GM23338 (cell line): Measurements from ENCODE around the gene OR12D2. TPM values are rescaled to one million over a fixed set of nuclear protein-coding genes. Genes with fewer than 3 reads are reported as not detected.
A peak's percentile ranks its signal among the peaks of the same experiment; 100 is the strongest.
"Not testable (repeated sequence)": the region's sequence is repeated elsewhere in the genome, so short reads cannot be mapped to it uniquely, and the experiment has no call there.

ENCODE experiments used
- ATAC-seq: fragments of 200-7000 bp; cut with Tn5 transposase; 3 replicates; pipeline ENCODE4 v1.9.1; 2020
- DNase-seq: peaks from one replicate; pipeline ENCODE4 v3.0.0-alpha.2; 2015; ENCODE audit warnings: low spot score
- H2AFZ ChIP-seq: fragments of 200-600 bp; sonication (generic); 2 replicates; pipeline ENCODE4 v1.8.0; 2016; ENCODE audit warnings: antibody characterized with exemption, mild to moderate bottlenecking, moderate library complexity
- H3F3A ChIP-seq: fragments of 200-600 bp; sonication (generic); replicated peaks from 2 replicates; pipeline ENCODE4 v1.8.0; 2017; ENCODE audit warnings: antibody characterized with exemption, mixed run types, low read depth
- H3K27ac ChIP-seq: fragments of 200-600 bp; sonication (generic); 2 replicates; pipeline ENCODE4 v1.6.1; 2016; ENCODE audit warnings: low read depth
- H3K27me3 ChIP-seq: fragments of 200-600 bp; sonication (generic); 2 replicates; pipeline ENCODE4 v1.8.0; 2016; ENCODE audit warnings: mild to moderate bottlenecking, mixed run types, moderate library complexity; ENCODE audit not compliant: insufficient read depth
- H3K36me3 ChIP-seq: fragments of 200-600 bp; sonication (generic); 2 replicates; pipeline ENCODE4 v1.8.0; 2016; ENCODE audit warnings: mild to moderate bottlenecking; ENCODE audit not compliant: insufficient read depth
- H3K4me1 ChIP-seq: fragments of 200-600 bp; sonication (generic); 2 replicates; pipeline ENCODE4 v1.8.0; 2016; ENCODE audit warnings: mild to moderate bottlenecking, moderate library complexity; ENCODE audit not compliant: insufficient read depth
- H3K4me2 ChIP-seq: fragments of 200-600 bp; sonication (generic); 2 replicates; pipeline ENCODE4 v1.7.1; 2017; ENCODE audit warnings: mixed run types
- H3K4me3 ChIP-seq: fragments of 200-600 bp; sonication (generic); 2 replicates; pipeline ENCODE4 v1.6.1; 2016; ENCODE audit warnings: mixed run types
- H3K79me2 ChIP-seq: fragments of 200-600 bp; sonication (generic); replicated peaks from 2 replicates; pipeline ENCODE4 v1.8.0; 2017; ENCODE audit warnings: mild to moderate bottlenecking; ENCODE audit not compliant: insufficient read depth
- H3K9me2 ChIP-seq: fragments of 200-600 bp; sonication (generic); 2 replicates; pipeline ENCODE4 v1.8.0; 2017; ENCODE audit not compliant: insufficient read depth
- H4K20me1 ChIP-seq: fragments of 200-600 bp; sonication (generic); replicated peaks from 2 replicates; pipeline ENCODE4 v1.8.0; 2017; ENCODE audit warnings: mild to moderate bottlenecking; ENCODE audit not compliant: insufficient read depth
- H3K27ac Mint-ChIP-seq: 2 replicates; pipeline ENCODE4 v1.8.0; 2020; ENCODE audit warnings: inconsistent platforms, mild to moderate bottlenecking, moderate library complexity, mixed read lengths
- H3K27me3 Mint-ChIP-seq: 3 replicates; pipeline ENCODE4 v1.8.0; 2022; ENCODE audit warnings: low read depth, mild to moderate bottlenecking, moderate library complexity, mixed read lengths, inconsistent platforms; ENCODE audit not compliant: insufficient read depth, poor library complexity
- H3K36me3 Mint-ChIP-seq: 3 replicates; pipeline ENCODE4 v1.8.0; 2021; ENCODE audit warnings: low read depth, mild to moderate bottlenecking, inconsistent platforms, moderate library complexity, mixed read lengths
- H3K4me1 Mint-ChIP-seq: 3 replicates; pipeline ENCODE4 v1.8.0; 2020; ENCODE audit warnings: mild to moderate bottlenecking, inconsistent platforms, mixed read lengths
- H3K4me3 Mint-ChIP-seq: 3 replicates; pipeline ENCODE4 v1.8.0; 2021; ENCODE audit warnings: moderate library complexity, mild to moderate bottlenecking, inconsistent platforms, mixed read lengths
- H3K9me3 Mint-ChIP-seq: 3 replicates; pipeline ENCODE4 v1.8.0; 2020; ENCODE audit warnings: moderate library complexity, mild to moderate bottlenecking, inconsistent platforms, mixed read lengths
- CTCF ChIP-seq, 2 experiments: fragments of 200-600 bp in 1 of 2; sonication (generic) in 1 of 2; conservative IDR thresholded peaks; 2 replicates each; pipeline versions ENCODE4 v1.5.1 to v1.6.1; 2016 to 2017; ENCODE audit warnings: antibody characterized with exemption in 2 of 2, low read depth in 2 of 2, mild to moderate bottlenecking in 2 of 2, moderate library complexity in 1 of 2
- EZH2 ChIP-seq: fragments of 200-600 bp; sonication (generic); IDR thresholded peaks from one replicate; pipeline ENCODE4 v1.8.0; 2017; ENCODE audit warnings: antibody characterized with exemption, mild to moderate bottlenecking, low read depth; ENCODE audit not compliant: unreplicated experiment
- EZH2phosphoT487 ChIP-seq: fragments of 200-600 bp; sonication (generic); IDR thresholded peaks from one replicate; pipeline ENCODE4 v1.8.1; 2018; ENCODE audit warnings: antibody characterized with exemption; ENCODE audit not compliant: unreplicated experiment
- NANOG ChIP-seq: IDR thresholded peaks from 2 replicates; pipeline ENCODE4 v1.6.1; 2016; ENCODE audit warnings: antibody characterized with exemption, borderline replicate concordance
- REST ChIP-seq: IDR thresholded peaks from one replicate; pipeline ENCODE4 v1.6.1; 2018; ENCODE audit warnings: antibody characterized with exemption; ENCODE audit not compliant: unreplicated experiment
- STAT1 ChIP-seq: IDR thresholded peaks from one replicate; pipeline ENCODE4 v1.6.1; 2016; ENCODE audit warnings: antibody characterized with exemption; ENCODE audit not compliant: unreplicated experiment
- ZNF114 ChIP-seq: fragments of 250-450 bp; sonication (Bioruptor Pico); IDR thresholded peaks from 2 replicates; pipeline ENCODE4 v1.5.0; 2020; ENCODE audit warnings: mild to moderate bottlenecking, moderate library complexity
- ZNF331 ChIP-seq: fragments of 250-450 bp; sonication (Bioruptor Pico); IDR thresholded peaks from 2 replicates; pipeline ENCODE4 v1.5.0; 2020; ENCODE audit warnings: low read depth, mild to moderate bottlenecking, moderate library complexity
- ZNF462 ChIP-seq: fragments of 250-450 bp; sonication (Bioruptor Pico); IDR thresholded peaks from 2 replicates; pipeline ENCODE4 v1.5.0; 2020; ENCODE audit warnings: mild to moderate bottlenecking, moderate library complexity
- long read RNA-seq: library from polyadenylated mRNA; unstranded; transcript quantifications from one replicate; pipeline ENCODE4 v2.0.0, GENCODE V29; 2020; ENCODE audit not compliant: unreplicated experiment
- polyA plus RNA-seq: library from polyadenylated mRNA; unstranded; fragments of >200 nt; fragmentation: Nextera tagmentation; extraction: Ambion mirVana; gene quantifications from 2 replicates; pipeline ENCODE4 v1.2.1, GENCODE V29; 2016
- total RNA-seq: library from RNA; depleted of rRNA; stranded (reverse); fragments of >200 nt; shearing (Covaris generic); gene quantifications from 2 replicates; pipeline ENCODE4 v1.2.3, GENCODE V29; 2014; rRNA removed

The OR12D2 gene
- total RNA-seq (not detected in 2 replicates), polyA plus RNA-seq (not detected in 2 replicates)
- long read RNA-seq, result 0 reads

GRCh38 chr6:29395331-29395730 lies at the start of gene OR12D2:
OR12D2 (plus strand) TSS chr6:29395631; CDS start chr6:29396700, 1,069 bp downstream.
- H3K4me1 ChIP-seq, result peaks cover 6% of the 10 kb centered on the region; the same call in 1 of the 2 replicates
- Mint-ChIP-seq H3K4me3 (no peak within 1 kb of the TSS), H3K36me3 (no peaks in the 10 kb centered on the region), H3K27me3 (peaks cover 2% of the 10 kb centered on the region), H3K27ac (no peak within 1 kb of the TSS), H3K4me1 (peaks cover 9% of the 10 kb centered on the region), H3K9me3 (no peaks in the 10 kb centered on the region)
- no peak for TF ChIP-seq ZNF114 (CRISPR knock-in tag)
- TF ChIP-seq EZH2phosphoT487, result no peak
- TF ChIP-seq NANOG, result no peak
- no peak for TF ChIP-seq ZNF331
- no peak for TF ChIP-seq STAT1
- no peak for TF ChIP-seq CTCF (conservative IDR thresholded peaks at IDR 0.05; ENCODE audit: low read depth in 2 of 2)
- no peak for TF ChIP-seq ZNF462 (CRISPR knock-in tag)
- TF ChIP-seq REST, result no peak
- no peak for TF ChIP-seq EZH2
- no peak within 1 kb of the TSS for H2AFZ ChIP-seq
- no peaks in the 10 kb centered on the region for H3K79me2 ChIP-seq
- H3K4me2 ChIP-seq, result peak within 1 kb of the TSS; percentile 22; the same call in 1 of the 2 replicates
- peaks cover 2% of the 10 kb centered on the region; the same call in 1 of the 2 replicates for H3K9me2 ChIP-seq
- no peak for DNase-seq
- no peaks in the 10 kb centered on the region for H3K27me3 ChIP-seq
- H3K27ac ChIP-seq, result no peak within 1 kb of the TSS
- H4K20me1 ChIP-seq, result no peaks in the 10 kb centered on the region
- ATAC-seq, result no peak
- no peaks in the 10 kb centered on the region for H3K36me3 ChIP-seq
- no peaks in the 10 kb centered on the region for H3F3A ChIP-seq
- H3K4me3 ChIP-seq, result no peak within 1 kb of the TSS

- not testable (repeated sequence) for H3K4me3 Mint-ChIP-seq, H3K4me3 ChIP-seq, H3K9me2 ChIP-seq, H3K4me1 ChIP-seq, ATAC-seq, H4K20me1 ChIP-seq, H3K27ac Mint-ChIP-seq, H3K9me3 Mint-ChIP-seq, H3K4me1 Mint-ChIP-seq, H3K36me3 ChIP-seq, H2AFZ ChIP-seq, H3K27me3 ChIP-seq, H3K27me3 Mint-ChIP-seq, H3K27ac ChIP-seq, H3F3A ChIP-seq, H3K79me2 ChIP-seq, H3K36me3 Mint-ChIP-seq, H3K4me2 ChIP-seq, DNase-seq
Measured at GRCh38 chr6:29349348-29349747, 46.1 kb upstream of the OR12D2 start.
